Heart right ventricle (tissue), 16 donors: Measurements from ENCODE around the gene NSD2. TPM values are rescaled to one million over a fixed set of nuclear protein-coding genes. Genes with fewer than 3 reads are reported as not detected.
"Not testable (repeated sequence)": the region's sequence is repeated elsewhere in the genome, so short reads cannot be mapped to it uniquely, and the experiment has no call there.

Experiments
- ATAC-seq, 8 donors: fragments of 200-7000 bp; cut with Tn5 transposase; one replicate each; pipeline ENCODE4 v1.9.1; 2020; ENCODE audit warnings: mild to moderate bottlenecking in 8 of 8, moderate library complexity in 8 of 8, moderate number of reproducible peaks in 1 of 8
- DNase-seq, 2 donors: peaks; one replicate each; pipeline ENCODE4 v3.0.0-alpha.2; 2020
- H3K27ac ChIP-seq, 10 donors: fragments of 200-600 bp; sonication (generic) in 2 of 10; one replicate each; pipeline versions ENCODE4 v1.5.0 to v1.8.0; 2020 to 2022; ENCODE audit warnings: mild to moderate bottlenecking in 3 of 10
- H3K27me3 ChIP-seq, 7 donors: fragments of 200-600 bp; one replicate each; pipeline ENCODE4 v1.8.0; 2021 to 2022; ENCODE audit warnings: mild to moderate bottlenecking in 2 of 7
- H3K36me3 ChIP-seq, 9 donors: fragments of 200-600 bp; sonication (generic) in 1 of 9; one replicate each; pipeline versions ENCODE4 v1.5.0 to v1.8.0; 2020 to 2022; ENCODE audit warnings: mild to moderate bottlenecking in 2 of 9
- H3K4me1 ChIP-seq, 9 donors: fragments of 200-600 bp; sonication (generic) in 1 of 9; one replicate each; pipeline versions ENCODE4 v1.5.0 to v1.8.0; 2020 to 2022; ENCODE audit warnings: mild to moderate bottlenecking in 4 of 9
- H3K4me3 ChIP-seq, 10 donors: fragments of 200-600 bp; sonication (generic) in 2 of 10; one replicate each; pipeline versions ENCODE4 v1.5.0 to v1.8.0; 2020 to 2022; ENCODE audit warnings: mild to moderate bottlenecking in 7 of 10, moderate library complexity in 2 of 10
- H3K9me3 ChIP-seq, 11 donors: fragments of 200-600 bp in 10 of 11; sonication (generic) in 2 of 11; one replicate each; pipeline versions ENCODE4 v1.5.0 to v1.8.0; 2013 to 2022; ENCODE audit warnings: mild to moderate bottlenecking in 2 of 11, control low read depth in 1 of 11, moderate library complexity in 1 of 11
- CTCF ChIP-seq, 9 donors: fragments of 200-600 bp; sonication (generic) in 2 of 9; IDR thresholded peaks; one replicate each; pipeline versions ENCODE4 v1.5.0 to v1.8.0; 2021 to 2022; ENCODE audit warnings: antibody characterized with exemption in 9 of 9, mild to moderate bottlenecking in 5 of 9, moderate library complexity in 1 of 9
- WGBS, 2 donors: extraction: QIAGEN DNeasy Blood & Tissue Kit; methylation state at CpG; one replicate each; pipeline ENCODE4 v1.1.7; 2013; ENCODE audit warnings: inconsistent platforms in 1 of 2; 5-methylcytosine and 5-hydroxymethylcytosine counted together
- intact Hi-C, 10 donors: fragments of 100-400 bp; cut with DNase I; formaldehyde crosslinking; loops; one replicate each; pipeline versions ENCODE4 v1.11.1 to v1.14.2; 2022
- polyA plus RNA-seq, 2 donors: library from polyadenylated mRNA; stranded (reverse); fragments of 200-250 nt; gene quantifications; one replicate each; pipeline ENCODE4 v1.2.3, GENCODE V29; 2013
- total RNA-seq, 10 donors: library from RNA; stranded (reverse); fragmentation: NEBNext Ultra II Directional in 3 of 10; extraction: Animal tissue kit (Norgen Biotek cat#: 25700) in 3 of 10; gene quantifications; one replicate each; pipeline versions ENCODE4 v1.2.1 to v1.2.4, GENCODE V29; 2021 to 2023
- donor health status: Arrhythmogenic right ventricular cardiomyopathy.
- donor health status: ischemic (EF 13 %, LVEDD 7.1; RV severe dilation, severe dysfunction).
- donor health status: healthy with polysubstance abuse.
- donor health status: DM: no; HTN: yes; CAD: no.
- donor health status: DM: no; HTN: no; CAD: no.
- donor health status: ischemic (EF 25% LVEDD 6.9; RV normal size, moderate dysfunction).
- donor health status: ischemic (EF 25% LVEDD 5.7; RV mildly dilated, moderate dysfunction).
- donor health status: healthy.
- donor health status: DM: yes; HTN: yes; CAD: no.
- donor health status: Ischemic cardiomyopathy.
- donor health status: ischemic (EF 35%, LVEDD 5.7; RV mildly dilated, moderate dysfunction).
- donor health status: nonischemic (EF 11% LVEDD 7.7; RV severe dilation, severe dysfunction).
- donor health status: DM: yes; HTN: yes; CAD: no.
- donor health status: PGD.
- donor health status: ischemic (EF 29% LVEDD 5.4; RV normal size, mild dysfunction).
- donor health status: nonischemic (EF 23%, LVEDD 6.1; RV moderate dilation, normal function).

NSD2 gene
- total and polyA plus RNA-seq, 12 donors = 7.7 to 64.4 (median 44.5) TPM

- Histone ChIP-seq H3K27me3 (no peaks in the 10 kb centered on the region), H3K36me3 (peaks cover 0 to 69% (median 12%) of the 10 kb centered on the region in 9 donors), H3K4me1 (peaks cover 0 to 7% (median 0%) of the 10 kb centered on the region in 9 donors), H3K27ac (no peak overlapping the region), H3K4me3 (no peak overlapping the region), H3K9me3 (no peaks in the 10 kb centered on the region)
- intact Hi-C loops = loop anchor here in 3 of 10 donors (5.0 to 10.0 kb wide), 4 partner anchors 45 to 155 kb away; partner anchors contain the start of gene LETM1 (in 2 of the 3)
- no peak for ATAC-seq
- WGBS, 2 donors = 91 to 92% methylated on average over 2 of the region's 2 CpGs
- no peak for TF ChIP-seq CTCF (IDR thresholded peaks at IDR 0.05)
- DNase-seq = no peak
Measured at GRCh38 chr4:1902243-1902642, 31.1 kb downstream of the NSD2 start.

- ATAC-seq = no peak
- Histone ChIP-seq H3K27ac (no peak overlapping the region), H3K27me3 (no peaks in the 10 kb centered on the region), H3K4me3 (no peak overlapping the region), H3K36me3 (peaks cover 0 to 76% (median 12%) of the 10 kb centered on the region in 9 donors), H3K9me3 (no peaks in the 10 kb centered on the region), H3K4me1 (peaks cover 0 to 7% (median 0%) of the 10 kb centered on the region in 9 donors)
- 95 to 100% methylated on average over 1 of the region's 1 CpG for WGBS, 2 donors
- TF ChIP-seq CTCF (IDR thresholded peaks at IDR 0.05) = no peak
- intact Hi-C loops = loop anchor here in 3 of 10 donors (5.0 to 10.0 kb wide), 4 partner anchors 46 to 156 kb away; partner anchors contain the start of gene LETM1 (in 2 of the 3)
- DNase-seq = no peak
Measured at GRCh38 chr4:1903035-1903434, 31.8 kb downstream of the NSD2 start.

- Histone ChIP-seq H3K4me1 (peaks cover 0 to 5% (median 0%) of the 10 kb centered on the region in 9 donors), H3K27ac (no peak overlapping the region), H3K4me3 (no peak overlapping the region), H3K27me3 (no peaks in the 10 kb centered on the region), H3K36me3 (peaks cover 0 to 83% (median 12%) of the 10 kb centered on the region in 9 donors), H3K9me3 (no peaks in the 10 kb centered on the region)
- intact Hi-C loops = loop anchor here in 3 of 10 donors (5.0 to 10.0 kb wide), 4 partner anchors 47 to 157 kb away; partner anchors contain the start of gene LETM1 (in 2 of the 3)
- no peak for TF ChIP-seq CTCF (IDR thresholded peaks at IDR 0.05)
- DNase-seq = no peak
- WGBS, 2 donors = 69 to 74% methylated on average over 3 of the region's 3 CpGs
- no peak for ATAC-seq
Measured at GRCh38 chr4:1904042-1904441, 32.8 kb downstream of the NSD2 start.

- intact Hi-C loops = loop anchor here in 1 of 10 donors (10.0 kb wide), 1 partner anchor 53 kb away; the partner anchor contains the start of gene LETM1
- H3K36me3 ChIP-seq = peaks cover 0 to 76% (median 6%) of the 10 kb centered on the region in 9 donors
Measured at GRCh38 chr4:1907848-1908525, 36.8 kb downstream of the NSD2 start.

GRCh38 chr4:1909696-1910095 is 38.5 kb downstream of the NSD2 start:
- not testable (repeated sequence) for H3K4me1 ChIP-seq, ATAC-seq, H3K9me3 ChIP-seq, DNase-seq, H3K27me3 ChIP-seq, H3K4me3 ChIP-seq, H3K27ac ChIP-seq
- 92 to 95% methylated on average over 11 of the region's 11 CpGs for WGBS, 2 donors
- intact Hi-C loops = loop anchor here in 1 of 10 donors (10.0 kb wide), 1 partner anchor 55 kb away; the partner anchor contains the start of gene LETM1
- H3K36me3 ChIP-seq = peaks cover 0 to 72% (median 12%) of the 10 kb centered on the region in 9 donors

More at GRCh38 chr4:1907848-1908525, 36.8 kb downstream of the NSD2 start:
- no peak overlapping the region for H3K4me3 ChIP-seq
- H3K9me3 ChIP-seq = no peaks in the 10 kb centered on the region
- DNase-seq (no peak), ATAC-seq (no peak)
- no peak for TF ChIP-seq CTCF (IDR thresholded peaks at IDR 0.05)
- peaks cover 0 to 7% (median 0%) of the 10 kb centered on the region in 9 donors for H3K4me1 ChIP-seq
- no peaks in the 10 kb centered on the region for H3K27me3 ChIP-seq
- no peak overlapping the region for H3K27ac ChIP-seq
- WGBS, 2 donors = 92 to 93% methylated on average over 7 of the region's 7 CpGs
